ENCODE results near the gene TUBA1B. TPM values are rescaled to one million over a fixed set of nuclear protein-coding genes. Genes with fewer than 3 reads are reported as not detected.
A peak's percentile ranks its signal among the peaks of the same experiment; 100 is the strongest.

Gene TUBA1B
- total RNA-seq, 1 experiment from 2014 or later, result 2,063 TPM

- no peak within 1 kb of the TSS for H3K56ac ChIP-seq (ENCODE audit: insufficient read length, low read depth, low read length)
- Mint-ChIP-seq H3K27ac (peak within 1 kb of the TSS; percentile 91 to 96 (median 95); a peak in 6 of 7 replicates), H3K4me3 (peak within 1 kb of the TSS; percentile 86 to 99), H3K9me3 (peaks cover 15 to 19% of the 10 kb centered on the region in 2 experiments), H3K4me1 (peaks cover 23 to 31% of the 10 kb centered on the region in 2 experiments), H3K27me3 (ENCODE audit: low read depth) (peaks cover 4% of the 10 kb centered on the region; the same call in 1 of the 2 replicates), H3K36me3 (ENCODE audit: insufficient read depth in 1 of 3, low read depth in 3 of 3) (peaks cover 5 to 19% (median 5%) of the 10 kb centered on the region in 3 experiments)
- no peaks in the 10 kb centered on the region for H3K9me3 ChIP-seq (ENCODE audit: control insufficient read depth, low read depth, low read length)
- no peaks in the 10 kb centered on the region for H3K27me3 ChIP-seq (ENCODE audit: insufficient read depth, low read length)
- H3K4me2 ChIP-seq (ENCODE audit: insufficient read depth, insufficient read length, low read length), result peak within 1 kb of the TSS; percentile 91
- H3K79me1 ChIP-seq (ENCODE audit: insufficient read depth, low read depth, low read length, poor library complexity, severe bottlenecking), result peaks cover 6% of the 10 kb centered on the region
- H3K18ac ChIP-seq (ENCODE audit: insufficient read length, low read depth, low read length), result peak within 1 kb of the TSS; percentile 71
- WGBS (ENCODE audit: extremely low coverage, insufficient read length, low lambda C conversion rate), result no CpG with 5 or more reads among the region's 43 CpGs
- H3K23me2 ChIP-seq (ENCODE audit: insufficient read length, low read depth, low read length, poor library complexity, severe bottlenecking), result peaks cover 8% of the 10 kb centered on the region
- no peak within 1 kb of the TSS for H3K27ac ChIP-seq (ENCODE audit: insufficient read length, low read depth, low read length)
- H3K14ac ChIP-seq (ENCODE audit: insufficient read depth, low read length), result peak within 1 kb of the TSS; percentile 80
- H2BK5ac ChIP-seq (ENCODE audit: insufficient read length, low read length), result no peak within 1 kb of the TSS
- peak within 1 kb of the TSS; percentile 7 for H2AFZ ChIP-seq (ENCODE audit: low read length)
- no peak within 1 kb of the TSS for H3K23ac ChIP-seq (ENCODE audit: insufficient read length, low read depth, low read length)
- H2BK20ac ChIP-seq (ENCODE audit: low read depth, low read length, poor library complexity, severe bottlenecking), result no peak within 1 kb of the TSS
- DNase-seq, result peak; percentile 97
- H3T11ph ChIP-seq (ENCODE audit: low read length), result no peak within 1 kb of the TSS
- H3K9ac ChIP-seq (ENCODE audit: extremely low read depth, insufficient read length, low read length), result peak within 1 kb of the TSS; percentile 59
- peaks cover 1% of the 10 kb centered on the region; the same call in 1 of the 2 replicates for H3K79me2 ChIP-seq (ENCODE audit: insufficient read depth, low read length)
- peaks cover 5% of the 10 kb centered on the region; the same call in 1 of the 2 replicates for H3K4me1 ChIP-seq (ENCODE audit: insufficient read depth, low read length)
- H4K8ac ChIP-seq (replicated peaks; ENCODE audit: insufficient read length, low read depth, low read length), result no peak within 1 kb of the TSS
- no peaks in the 10 kb centered on the region for H4K20me1 ChIP-seq (ENCODE audit: control insufficient read depth, insufficient read depth, insufficient read length)
- H3K4ac ChIP-seq (ENCODE audit: low read depth, low read length), result no peak within 1 kb of the TSS
- TF ChIP-seq CTCF (conservative IDR thresholded peaks at IDR 0.05), result peak; percentile 58
- H2BK15ac ChIP-seq (ENCODE audit: low read depth, low read length), result no peak within 1 kb of the TSS
- no peak within 1 kb of the TSS for H2BK12ac ChIP-seq (ENCODE audit: insufficient read length, low read depth, low read length)
- H2BK120ac ChIP-seq (ENCODE audit: low read depth, low read length, poor library complexity, severe bottlenecking), result no peak within 1 kb of the TSS
- no peak within 1 kb of the TSS for H2AK5ac ChIP-seq (ENCODE audit: insufficient read length, low read length)
- no peak within 1 kb of the TSS for H4K5ac ChIP-seq (ENCODE audit: insufficient read length, low read depth, low read length)
- no peak within 1 kb of the TSS for H4K91ac ChIP-seq (ENCODE audit: insufficient read length, low read depth, low read length)
These were observed 20.6 kb downstream of the TUBA1B start, which contains the start of gene LMBR1L for GRCh38 chr12:49110464-49111155. LMBR1L (minus strand) TSS chr12:49110847; CDS start chr12:49110555, 292 bp downstream.
